Nephron (organoid): Measurements from ENCODE around the gene MRTO4.
A peak's percentile ranks its signal among the peaks of the same experiment; 100 is the strongest.
"Not testable (repeated sequence)": the region's sequence is repeated elsewhere in the genome, so short reads cannot be mapped to it uniquely, and the experiment has no call there.

Experiments
- H3K27ac Mint-ChIP-seq, 3 experiments: 2 replicates each; pipeline ENCODE4 v1.8.0; 2020; ENCODE audit warnings: mixed read lengths in 3 of 3, mild to moderate bottlenecking in 2 of 3, moderate library complexity in 1 of 3
- H3K27me3 Mint-ChIP-seq: 2 replicates; pipeline ENCODE4 v1.8.0; 2021; ENCODE audit warnings: low read depth, mild to moderate bottlenecking, moderate library complexity, mixed read lengths
- H3K36me3 Mint-ChIP-seq: 2 replicates; pipeline ENCODE4 v1.8.0; 2020; ENCODE audit warnings: low read depth, mixed read lengths
- H3K4me1 Mint-ChIP-seq: 2 replicates; pipeline ENCODE4 v1.8.0; 2020; ENCODE audit warnings: mixed read lengths
- H3K4me3 Mint-ChIP-seq, 3 experiments: 2 replicates each; pipeline ENCODE4 v1.8.0; 2020; ENCODE audit warnings: mild to moderate bottlenecking in 3 of 3, mixed read lengths in 3 of 3, moderate library complexity in 2 of 3
- H3K9me3 Mint-ChIP-seq: 2 replicates; pipeline ENCODE4 v1.8.0; 2020; ENCODE audit warnings: mixed read lengths
- TF ChIP-seq, protein P1 (sequence below), 3 experiments: fragments of 200-600 bp; sonication (generic); IDR thresholded peaks; one replicate each; pipeline ENCODE4 v1.5.0; 2021; ENCODE audit warnings: antibody characterized with exemption in 3 of 3; ENCODE audit not compliant: unreplicated experiment in 3 of 3

Gene MRTO4

GRCh38 chr1:19220991-19221390, 30.6 kb upstream of the MRTO4 start:
- peaks cover 22% of the 10 kb centered on the region for H3K4me1 Mint-ChIP-seq
- TF ChIP-seq, protein P1, sequence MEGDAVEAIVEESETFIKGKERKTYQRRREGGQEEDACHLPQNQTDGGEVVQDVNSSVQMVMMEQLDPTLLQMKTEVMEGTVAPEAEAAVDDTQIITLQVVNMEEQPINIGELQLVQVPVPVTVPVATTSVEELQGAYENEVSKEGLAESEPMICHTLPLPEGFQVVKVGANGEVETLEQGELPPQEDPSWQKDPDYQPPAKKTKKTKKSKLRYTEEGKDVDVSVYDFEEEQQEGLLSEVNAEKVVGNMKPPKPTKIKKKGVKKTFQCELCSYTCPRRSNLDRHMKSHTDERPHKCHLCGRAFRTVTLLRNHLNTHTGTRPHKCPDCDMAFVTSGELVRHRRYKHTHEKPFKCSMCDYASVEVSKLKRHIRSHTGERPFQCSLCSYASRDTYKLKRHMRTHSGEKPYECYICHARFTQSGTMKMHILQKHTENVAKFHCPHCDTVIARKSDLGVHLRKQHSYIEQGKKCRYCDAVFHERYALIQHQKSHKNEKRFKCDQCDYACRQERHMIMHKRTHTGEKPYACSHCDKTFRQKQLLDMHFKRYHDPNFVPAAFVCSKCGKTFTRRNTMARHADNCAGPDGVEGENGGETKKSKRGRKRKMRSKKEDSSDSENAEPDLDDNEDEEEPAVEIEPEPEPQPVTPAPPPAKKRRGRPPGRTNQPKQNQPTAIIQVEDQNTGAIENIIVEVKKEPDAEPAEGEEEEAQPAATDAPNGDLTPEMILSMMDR (IDR thresholded peaks at IDR 0.05; ENCODE audit: unreplicated experiment in 3 of 3): no peak
- H3K27ac Mint-ChIP-seq: peak overlapping the region; percentile 25 to 85 (median 80)
- H3K9me3 Mint-ChIP-seq: no peaks in the 10 kb centered on the region
- H3K4me3 Mint-ChIP-seq: no peak overlapping the region
- peaks cover 76% of the 10 kb centered on the region for H3K36me3 Mint-ChIP-seq
- H3K27me3 Mint-ChIP-seq: no peaks in the 10 kb centered on the region

DNA sequence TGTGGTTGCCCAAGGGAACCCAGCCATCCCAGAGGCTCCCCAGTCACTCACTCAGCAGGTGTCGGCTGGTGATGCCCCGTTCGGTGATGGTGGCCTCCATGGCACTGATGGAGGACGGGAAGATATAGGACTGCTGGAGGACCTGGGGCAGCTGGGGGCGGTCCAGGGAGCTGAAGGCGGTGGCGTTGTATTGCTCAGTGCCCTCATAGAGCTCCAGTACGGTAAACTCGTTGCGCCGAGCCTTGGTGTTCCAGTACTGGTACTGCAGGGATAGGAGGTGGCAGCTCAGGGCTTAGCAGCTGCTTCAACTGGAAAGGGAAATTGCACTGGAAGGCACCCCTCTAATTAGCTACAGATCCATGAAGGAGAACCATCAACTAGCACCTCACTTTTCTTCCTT, 29.0 kb upstream of the MRTO4 start:
- TF ChIP-seq, protein P1 (IDR thresholded peaks at IDR 0.05; ENCODE audit: unreplicated experiment in 3 of 3): no peak
- Mint-ChIP-seq H3K4me1 (peaks cover 22% of the 10 kb centered on the region), H3K4me3 (no peak overlapping the region), H3K36me3 (peaks cover 80% of the 10 kb centered on the region), H3K27me3 (no peaks in the 10 kb centered on the region), H3K27ac (no peak overlapping the region), H3K9me3 (no peaks in the 10 kb centered on the region)

DNA sequence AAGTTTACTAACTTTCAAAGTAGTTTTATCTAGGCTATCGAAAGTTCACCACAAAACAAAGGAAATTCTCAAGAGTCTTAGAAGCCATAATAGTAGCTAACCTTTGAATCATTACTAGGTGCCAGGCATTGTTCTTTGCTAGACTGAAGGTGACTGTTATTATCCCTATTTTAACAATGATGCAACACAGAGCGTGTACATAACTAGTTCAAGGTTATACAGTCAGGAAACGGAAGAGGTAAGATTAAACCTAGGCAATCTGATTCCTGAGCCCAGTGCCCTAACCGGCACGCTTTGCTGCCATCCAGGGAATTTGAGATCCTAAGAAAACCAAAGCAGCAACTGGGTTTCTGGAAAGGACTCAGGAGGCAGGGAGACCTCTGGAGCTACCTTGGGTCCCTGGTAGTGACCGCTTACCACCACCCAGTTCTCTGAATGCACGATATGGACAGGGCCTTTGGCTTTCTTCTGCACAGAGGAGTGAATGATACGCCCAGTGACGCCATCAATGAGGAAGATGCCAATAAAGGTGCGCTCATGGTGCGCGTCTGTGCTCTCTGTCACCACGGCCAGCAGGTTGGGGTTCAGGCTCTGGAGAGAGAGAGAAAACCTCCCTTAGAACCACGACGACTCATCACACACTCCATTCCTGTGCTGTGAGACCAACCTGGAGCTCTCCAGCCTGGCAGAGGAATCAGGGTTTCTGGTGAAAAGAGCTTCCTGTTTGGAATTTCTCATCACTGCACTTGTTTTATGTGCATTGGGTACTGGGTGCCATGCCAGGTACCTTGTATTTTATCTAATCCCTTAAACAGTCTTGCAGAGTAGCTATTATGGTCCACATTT, 28.4 kb upstream of the MRTO4 start:
- Mint-ChIP-seq H3K27ac (no peak overlapping the region), H3K27me3 (no peaks in the 10 kb centered on the region), H3K4me3 (no peak overlapping the region), H3K9me3 (no peaks in the 10 kb centered on the region), H3K36me3 (peaks cover 80% of the 10 kb centered on the region), H3K4me1 (peaks cover 22% of the 10 kb centered on the region)
- TF ChIP-seq, protein P1 (IDR thresholded peaks at IDR 0.05; ENCODE audit: unreplicated experiment in 3 of 3): no peak

- TF ChIP-seq, protein P1 (IDR thresholded peaks at IDR 0.05; ENCODE audit: unreplicated experiment in 3 of 3): no peak
- Mint-ChIP-seq H3K4me3 (no peak overlapping the region), H3K27ac (no peak overlapping the region), H3K36me3 (peaks cover 73% of the 10 kb centered on the region), H3K9me3 (no peaks in the 10 kb centered on the region), H3K4me1 (no peaks in the 10 kb centered on the region), H3K27me3 (no peaks in the 10 kb centered on the region)
These were observed 22.4 kb upstream of the MRTO4 start for GRCh38 chr1:19229229-19229628.

DNA sequence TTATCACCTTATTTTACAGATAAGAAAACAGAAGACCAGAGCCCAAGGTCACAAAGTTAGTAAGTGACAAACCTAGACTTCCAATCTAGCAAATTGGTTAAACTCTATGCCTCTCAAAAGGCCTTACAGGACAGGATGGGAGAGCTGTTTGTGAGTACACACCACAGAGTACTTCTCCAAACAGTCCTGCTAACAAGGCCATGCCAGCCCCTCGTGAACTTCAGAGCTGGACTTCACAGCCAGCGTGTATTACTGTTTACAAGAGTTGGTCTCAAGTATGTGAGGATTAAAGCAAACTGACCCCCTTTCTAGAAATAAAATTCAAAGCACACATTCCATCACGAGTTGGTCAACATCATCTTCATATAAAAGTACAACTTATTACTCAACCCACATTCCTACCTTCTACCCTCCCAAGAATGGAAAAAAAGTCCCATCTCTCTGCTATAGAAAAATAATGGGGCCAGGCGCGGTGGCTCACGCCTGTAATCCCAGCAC, 21.7 kb upstream of the MRTO4 start:
- peaks cover 67% of the 10 kb centered on the region for H3K36me3 Mint-ChIP-seq
- TF ChIP-seq, protein P1 (IDR thresholded peaks at IDR 0.05; ENCODE audit: unreplicated experiment in 3 of 3): no peak

DNA sequence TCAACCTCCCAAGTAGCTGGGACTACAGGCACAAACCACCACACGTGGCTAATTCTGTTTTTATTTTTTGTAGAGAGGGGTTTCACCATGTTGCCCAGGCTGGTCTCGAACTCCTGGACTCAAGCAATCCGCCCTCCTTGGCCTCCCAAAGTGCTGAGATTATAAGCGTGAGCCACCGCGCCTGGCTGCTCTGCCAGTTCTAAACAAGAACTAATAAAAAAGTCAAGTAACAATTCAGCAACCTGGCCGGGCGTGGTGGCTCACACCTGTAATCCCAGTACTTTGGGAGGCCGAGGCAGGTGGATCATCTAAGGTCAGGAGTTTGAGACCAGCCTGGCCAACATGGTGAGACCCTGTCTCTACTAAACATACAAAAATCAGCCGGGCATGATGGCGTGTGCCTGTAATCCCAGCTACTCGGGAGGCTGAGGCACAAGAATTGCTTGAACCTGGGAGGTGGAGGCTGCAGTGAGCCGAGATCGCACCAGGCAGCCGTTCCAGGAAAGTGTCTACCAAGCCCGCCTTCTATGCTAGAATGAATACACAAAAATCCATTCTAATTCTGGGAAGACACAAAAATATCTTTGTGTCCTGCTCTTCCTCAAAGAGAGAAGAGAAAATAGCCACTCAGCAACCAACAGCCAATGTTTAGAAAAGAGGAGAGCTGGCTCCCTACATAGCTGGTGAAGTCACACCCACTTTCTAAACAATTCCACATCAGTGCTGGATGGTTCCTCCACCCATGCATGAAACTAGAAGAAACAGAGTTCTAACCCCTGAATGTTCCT, 19.7 kb upstream of the MRTO4 start:
- not testable (repeated sequence) for H3K4me3 Mint-ChIP-seq, H3K9me3 Mint-ChIP-seq, H3K27me3 Mint-ChIP-seq, H3K4me1 Mint-ChIP-seq
- peak overlapping the region in 1 of 3 experiments; percentile 67 for H3K27ac Mint-ChIP-seq
- H3K36me3 Mint-ChIP-seq: peaks cover 55% of the 10 kb centered on the region

More for the DNA sequence above, 21.7 kb upstream of the MRTO4 start:
- H3K27me3 Mint-ChIP-seq: no peaks in the 10 kb centered on the region
- H3K27ac Mint-ChIP-seq: no peak overlapping the region
- H3K9me3 Mint-ChIP-seq: no peaks in the 10 kb centered on the region
- H3K4me1 Mint-ChIP-seq: no peaks in the 10 kb centered on the region
- H3K4me3 Mint-ChIP-seq: no peak overlapping the region
